Right renal pelvis (tissue), 4 donors: ENCODE results near the gene PI16. TPM values are rescaled to one million over a fixed set of nuclear protein-coding genes. Genes with fewer than 3 reads are reported as not detected.

Experiments used
- polyA plus RNA-seq, 4 donors: library from polyadenylated mRNA; unstranded; fragments of 120-200 nt; gene quantifications; one replicate each; pipeline ENCODE4 v1.2.1, GENCODE V29; 2013; ENCODE audit not compliant: insufficient read length in 4 of 4

PI16 gene
- polyA plus RNA-seq, 4 donors, result 1.8 to 9.7 (median 2.5) TPM

Other genes with a start within 250 kb of the PI16 start
- 10 to 100 TPM; 12.5 to 14.8 (median 13.3) TPM for gene CPNE5, start 115.3 kb upstream of the PI16 start, polyA plus RNA-seq
- gene PPIL1, start 79.9 kb upstream of the PI16 start, polyA plus RNA-seq, result 10 to 100 TPM; 52.8 to 65.0 (median 60.7) TPM
- gene C6orf89, start 68.8 kb upstream of the PI16 start, polyA plus RNA-seq, result 10 to 100 TPM; 47.1 to 56.1 (median 55.1) TPM
- 100 to 1,000 TPM; 156 to 193 (median 165) TPM for gene MTCH1, start 31.5 kb downstream of the PI16 start, polyA plus RNA-seq
- gene FGD2, start 50.9 kb downstream of the PI16 start, polyA plus RNA-seq, result 1 to 10 TPM; 1.4 to 2.6 (median 1.7) TPM
- 10 to 100 TPM; 22.5 to 25.9 (median 25.6) TPM for gene PIM1, start 215.4 kb downstream of the PI16 start, polyA plus RNA-seq